ENCODE measurements around the gene KCNJ5. TPM values are rescaled to one million over a fixed set of nuclear protein-coding genes. Genes with fewer than 3 reads are reported as not detected.

Gene KCNJ5
- polyA plus RNA-seq, 1 donor from 2014 or later = not detected

GRCh38 chr11:128933481-128934178 lies 42.5 kb downstream of the KCNJ5 start:
- peaks cover 0 to 4% (median 0%) of the 10 kb centered on the region in 3 donors for H3K9me3 Mint-ChIP-seq
- peaks cover 5% of the 10 kb centered on the region for H3K27me3 Mint-ChIP-seq
- peak overlapping the region in 1 of 4 donors; percentile 30 for H3K4me3 Mint-ChIP-seq
- peak overlapping the region in 1 of 3 donors; percentile 21 for H3K27ac Mint-ChIP-seq
- H3K36me3 Mint-ChIP-seq = no peaks in the 10 kb centered on the region
- H3K4me1 Mint-ChIP-seq = peaks cover 1 to 8% (median 4%) of the 10 kb centered on the region in 3 donors

- peaks cover 0 to 3% (median 2%) of the 10 kb centered on the region in 3 donors for H3K4me1 Mint-ChIP-seq
- H3K27me3 Mint-ChIP-seq = peaks cover 5% of the 10 kb centered on the region
- no peak overlapping the region for H3K4me3 Mint-ChIP-seq
- peaks cover 0 to 4% (median 0%) of the 10 kb centered on the region in 3 donors for H3K9me3 Mint-ChIP-seq
- H3K27ac Mint-ChIP-seq = no peak overlapping the region
- H3K36me3 Mint-ChIP-seq = no peaks in the 10 kb centered on the region
Measured at GRCh38 chr11:128934351-128934750, 43.2 kb downstream of the KCNJ5 start.

GRCh38 chr11:128934926-128935325 lies 43.8 kb downstream of the KCNJ5 start:
- Mint-ChIP-seq H3K36me3 (no peaks in the 10 kb centered on the region), H3K27me3 (peaks cover 5% of the 10 kb centered on the region), H3K27ac (no peak overlapping the region)

GRCh38 chr11:128936606-128937251 lies 45.6 kb downstream of the KCNJ5 start:
- no peak overlapping the region for H3K4me3 Mint-ChIP-seq
- H3K27me3 Mint-ChIP-seq = peaks cover 15% of the 10 kb centered on the region
- no peak overlapping the region for H3K27ac Mint-ChIP-seq
- H3K9me3 Mint-ChIP-seq = peaks cover 0 to 4% (median 0%) of the 10 kb centered on the region in 3 donors
- H3K36me3 Mint-ChIP-seq = no peaks in the 10 kb centered on the region
- no peaks in the 10 kb centered on the region for H3K4me1 Mint-ChIP-seq

More at GRCh38 chr11:128934926-128935325, 43.8 kb downstream of the KCNJ5 start:
- H3K9me3 Mint-ChIP-seq = peaks cover 0 to 4% (median 0%) of the 10 kb centered on the region in 3 donors
- H3K4me1 Mint-ChIP-seq = no peaks in the 10 kb centered on the region
- no peak overlapping the region for H3K4me3 Mint-ChIP-seq

GRCh38 chr11:128937480-128937879 lies 46.3 kb downstream of the KCNJ5 start:
- H3K27ac Mint-ChIP-seq = no peak overlapping the region
- peaks cover 0 to 4% (median 0%) of the 10 kb centered on the region in 3 donors for H3K9me3 Mint-ChIP-seq

GRCh38 chr11:128938156-128938885 lies 47.2 kb downstream of the KCNJ5 start:
- Mint-ChIP-seq H3K27ac (no peak overlapping the region), H3K36me3 (no peaks in the 10 kb centered on the region), H3K4me1 (no peaks in the 10 kb centered on the region), H3K27me3 (peaks cover 17% of the 10 kb centered on the region), H3K9me3 (peaks cover 0 to 4% (median 0%) of the 10 kb centered on the region in 3 donors), H3K4me3 (no peak overlapping the region)

More at GRCh38 chr11:128937480-128937879, 46.3 kb downstream of the KCNJ5 start:
- no peaks in the 10 kb centered on the region for H3K4me1 Mint-ChIP-seq
- H3K4me3 Mint-ChIP-seq = no peak overlapping the region
- peaks cover 17% of the 10 kb centered on the region for H3K27me3 Mint-ChIP-seq
- no peaks in the 10 kb centered on the region for H3K36me3 Mint-ChIP-seq

- no peaks in the 10 kb centered on the region for H3K4me1 Mint-ChIP-seq
- no peaks in the 10 kb centered on the region for H3K36me3 Mint-ChIP-seq
- no peaks in the 10 kb centered on the region for H3K9me3 Mint-ChIP-seq
- peaks cover 20% of the 10 kb centered on the region for H3K27me3 Mint-ChIP-seq
- no peak overlapping the region for H3K27ac Mint-ChIP-seq
- no peak overlapping the region for H3K4me3 Mint-ChIP-seq
Measured at GRCh38 chr11:128939591-128939990, 48.4 kb downstream of the KCNJ5 start.

- Mint-ChIP-seq H3K27ac (no peak overlapping the region), H3K9me3 (no peaks in the 10 kb centered on the region)
Measured at GRCh38 chr11:128940156-128940555, 49.0 kb downstream of the KCNJ5 start.

GRCh38 chr11:128940603-128941002 lies 49.4 kb downstream of the KCNJ5 start:
- no peaks in the 10 kb centered on the region for H3K4me1 Mint-ChIP-seq

More at GRCh38 chr11:128940156-128940555, 49.0 kb downstream of the KCNJ5 start:
- Mint-ChIP-seq H3K4me1 (no peaks in the 10 kb centered on the region), H3K4me3 (peak overlapping the region in 1 of 4 donors; percentile 32), H3K27me3 (peaks cover 23% of the 10 kb centered on the region), H3K36me3 (no peaks in the 10 kb centered on the region)

GRCh38 chr11:128941110-128941509 lies 50.0 kb downstream of the KCNJ5 start:
- H3K36me3 Mint-ChIP-seq = no peaks in the 10 kb centered on the region
- H3K27me3 Mint-ChIP-seq = peaks cover 26% of the 10 kb centered on the region
- no peaks in the 10 kb centered on the region for H3K4me1 Mint-ChIP-seq
- no peak overlapping the region for H3K27ac Mint-ChIP-seq
- H3K4me3 Mint-ChIP-seq = no peak overlapping the region
- no peaks in the 10 kb centered on the region for H3K9me3 Mint-ChIP-seq

More at GRCh38 chr11:128940603-128941002, 49.4 kb downstream of the KCNJ5 start:
- no peak overlapping the region for H3K27ac Mint-ChIP-seq
- no peaks in the 10 kb centered on the region for H3K9me3 Mint-ChIP-seq
- H3K27me3 Mint-ChIP-seq = peaks cover 26% of the 10 kb centered on the region
- H3K4me3 Mint-ChIP-seq = no peak overlapping the region
- H3K36me3 Mint-ChIP-seq = no peaks in the 10 kb centered on the region

GRCh38 chr11:128941573-128942271 lies 50.6 kb downstream of the KCNJ5 start:
- peaks cover 26% of the 10 kb centered on the region for H3K27me3 Mint-ChIP-seq

GRCh38 chr11:128942272-128942612 lies 51.1 kb downstream of the KCNJ5 start:
- Mint-ChIP-seq H3K9me3 (no peaks in the 10 kb centered on the region), H3K4me1 (no peaks in the 10 kb centered on the region), H3K27ac (no peak overlapping the region), H3K36me3 (no peaks in the 10 kb centered on the region), H3K4me3 (no peak overlapping the region), H3K27me3 (peaks cover 26% of the 10 kb centered on the region)

More at GRCh38 chr11:128941573-128942271, 50.6 kb downstream of the KCNJ5 start:
- Mint-ChIP-seq H3K9me3 (no peaks in the 10 kb centered on the region), H3K36me3 (no peaks in the 10 kb centered on the region), H3K4me3 (no peak overlapping the region), H3K4me1 (no peaks in the 10 kb centered on the region), H3K27ac (no peak overlapping the region)

- peaks cover 30% of the 10 kb centered on the region for H3K27me3 Mint-ChIP-seq
- no peaks in the 10 kb centered on the region for H3K36me3 Mint-ChIP-seq
- H3K4me3 Mint-ChIP-seq = peak within 1 kb of the TSS in 2 of 4 donors; percentile 10 to 17
- H3K4me1 Mint-ChIP-seq = no peaks in the 10 kb centered on the region
- H3K27ac Mint-ChIP-seq = peak within 1 kb of the TSS in 1 of 3 donors; percentile 84
- H3K9me3 Mint-ChIP-seq = no peaks in the 10 kb centered on the region
Measured at GRCh38 chr11:128942817-128943427, 51.8 kb downstream of the KCNJ5 start, which contains the start of gene TP53AIP1. TSS of gene TP53AIP1 (minus strand) at chr11:128942871. CDS start at chr11:128937818, 5,053 bp downstream.

GRCh38 chr11:128943428-128943976 lies 52.3 kb downstream of the KCNJ5 start:
- Mint-ChIP-seq H3K4me1 (no peaks in the 10 kb centered on the region), H3K9me3 (no peaks in the 10 kb centered on the region), H3K36me3 (no peaks in the 10 kb centered on the region), H3K27me3 (peaks cover 30% of the 10 kb centered on the region), H3K27ac (peak overlapping the region in 1 of 3 donors; percentile 84), H3K4me3 (peak overlapping the region in 2 of 4 donors; percentile 10 to 17)

Data from IgD-negative memory B cell (primary cell).